ENCODE measurements around the gene PARD6G.

Gene PARD6G

DNA sequence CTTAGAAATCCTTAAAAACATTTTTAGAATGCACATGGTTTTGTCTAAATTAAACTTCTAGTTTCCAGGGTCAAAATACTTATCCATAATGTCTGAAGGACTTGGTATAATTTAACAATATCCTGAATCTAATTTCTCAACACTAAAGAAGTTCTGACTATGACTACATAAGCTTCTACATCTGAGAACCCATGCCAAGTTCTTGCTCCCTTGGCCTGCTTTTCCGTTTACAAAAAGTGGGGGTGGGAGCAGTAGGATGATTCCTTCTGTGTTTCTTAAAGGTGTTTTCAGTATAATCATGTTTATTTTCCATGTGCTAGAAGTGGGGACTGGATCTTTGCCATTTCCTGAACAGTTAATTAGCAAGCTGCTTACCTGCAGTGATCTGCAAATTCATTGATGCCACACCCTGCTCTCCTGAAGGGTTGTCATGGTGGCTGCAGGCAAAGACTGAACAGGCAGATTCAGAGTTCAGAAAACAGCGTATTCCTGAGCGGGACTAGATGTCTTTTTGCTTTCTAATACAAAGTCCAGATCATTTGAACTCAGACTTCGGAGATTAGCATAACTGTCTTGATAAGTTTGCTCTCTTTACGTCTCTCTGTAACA lies 102.0 kb downstream of the PARD6G start:
- H2AK5ac ChIP-seq (ENCODE audit: low read length, severe bottlenecking): no peak overlapping the region
- H3K4me3 ChIP-seq (ENCODE audit: insufficient read depth in 1 of 2, low read depth in 1 of 2, low read length in 2 of 2): no peak overlapping the region
- no peak overlapping the region for H2BK15ac ChIP-seq (ENCODE audit: low read depth, poor library complexity, severe bottlenecking)
- H3K27ac ChIP-seq (ENCODE audit: low read length, poor library complexity, severe bottlenecking): no peak overlapping the region
- H3K9me3 ChIP-seq (ENCODE audit: control insufficient read depth, low read length): no peaks in the 10 kb centered on the region
- H2BK120ac ChIP-seq (ENCODE audit: low read depth, low read length): no peak overlapping the region
- no peak overlapping the region for H3K23ac ChIP-seq (ENCODE audit: low read length in 2 of 2)
- WGBS: 95% methylated on average over 5 of the region's 5 CpGs
- H2BK12ac ChIP-seq (ENCODE audit: low read length in 2 of 2): no peak overlapping the region
- H3K4ac ChIP-seq (ENCODE audit: low read depth in 1 of 2, low read length in 2 of 2): no peak overlapping the region
- H3K79me1 ChIP-seq (replicated peaks; ENCODE audit: low read length, poor library complexity, severe bottlenecking): peaks cover 32% of the 10 kb centered on the region
- H3K14ac ChIP-seq (ENCODE audit: low read length in 2 of 2): no peak overlapping the region
- H3K4me2 ChIP-seq (ENCODE audit: low read length, poor library complexity, severe bottlenecking): no peak overlapping the region
- H3K18ac ChIP-seq (ENCODE audit: low read depth in 1 of 2, low read length in 2 of 2): no peak overlapping the region
- no peak overlapping the region for H4K8ac ChIP-seq (ENCODE audit: low read length)
- no peak overlapping the region for H2AFZ ChIP-seq (ENCODE audit: low read depth, low read length)
- no peak overlapping the region for H2BK5ac ChIP-seq (ENCODE audit: low read depth, low read length, poor library complexity, severe bottlenecking)
- no peaks in the 10 kb centered on the region for H3K27me3 ChIP-seq (ENCODE audit: control insufficient read depth in 1 of 2, insufficient read depth in 1 of 2, low read length in 2 of 2)
- no peak overlapping the region for H3K9ac ChIP-seq (ENCODE audit: low read length)
- H3K4me1 ChIP-seq (ENCODE audit: control insufficient read depth, insufficient read depth, low read depth, low read length): peaks cover 4% of the 10 kb centered on the region
- peaks cover 10 to 39% of the 10 kb centered on the region in 2 experiments for H3K36me3 ChIP-seq (ENCODE audit: control insufficient read depth in 1 of 2, insufficient read depth in 2 of 2, low read depth in 1 of 2, low read length in 2 of 2)
- DNase-seq: no peak
- H4K91ac ChIP-seq (ENCODE audit: low read length): no peak overlapping the region

DNA sequence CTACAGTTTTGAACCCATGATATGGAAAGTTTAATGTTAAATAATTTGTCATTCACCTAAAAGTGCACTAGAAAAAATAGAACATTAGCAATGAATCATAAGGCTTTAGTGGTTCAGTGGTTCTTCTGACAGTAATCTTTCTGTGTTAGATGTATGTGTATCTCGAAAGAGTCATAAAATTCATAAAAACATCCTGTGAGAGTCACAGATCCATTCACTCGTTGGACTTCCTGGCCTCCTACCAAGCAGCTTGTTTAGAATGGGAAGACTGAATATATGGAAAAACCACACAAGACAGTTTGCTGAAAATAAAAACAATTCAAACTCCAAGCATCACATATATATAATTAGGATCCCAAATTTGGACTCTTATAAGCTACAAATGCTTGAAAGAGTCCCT lies 103.4 kb downstream of the PARD6G start:
- Histone ChIP-seq H3K4me2 (ENCODE audit: low read length, poor library complexity, severe bottlenecking) (no peak overlapping the region), H2BK15ac (ENCODE audit: low read depth, poor library complexity, severe bottlenecking) (no peak overlapping the region), H3K14ac (ENCODE audit: low read length in 2 of 2) (no peak overlapping the region), H2AFZ (ENCODE audit: low read depth, low read length) (no peak overlapping the region), H3K4ac (ENCODE audit: low read depth in 1 of 2, low read length in 2 of 2) (no peak overlapping the region), H3K36me3 (ENCODE audit: control insufficient read depth in 1 of 2, insufficient read depth in 2 of 2, low read depth in 1 of 2, low read length in 2 of 2) (peaks cover 25 to 33% of the 10 kb centered on the region in 2 experiments), H2BK12ac (ENCODE audit: low read length in 2 of 2) (no peak overlapping the region), H3K23ac (ENCODE audit: low read length in 2 of 2) (no peak overlapping the region), H3K79me1 (replicated peaks; ENCODE audit: low read length, poor library complexity, severe bottlenecking) (peaks cover 32% of the 10 kb centered on the region), H3K27ac (ENCODE audit: low read length, poor library complexity, severe bottlenecking) (no peak overlapping the region), H2BK120ac (ENCODE audit: low read depth, low read length) (no peak overlapping the region), H3K9me3 (ENCODE audit: control insufficient read depth, low read length) (no peaks in the 10 kb centered on the region), H2BK5ac (ENCODE audit: low read depth, low read length, poor library complexity, severe bottlenecking) (no peak overlapping the region), H3K9ac (ENCODE audit: low read length) (no peak overlapping the region), H4K8ac (ENCODE audit: low read length) (no peak overlapping the region), H3K27me3 (ENCODE audit: control insufficient read depth in 1 of 2, insufficient read depth in 1 of 2, low read length in 2 of 2) (no peaks in the 10 kb centered on the region), H4K91ac (ENCODE audit: low read length) (no peak overlapping the region), H3K4me1 (ENCODE audit: control insufficient read depth, insufficient read depth, low read depth, low read length) (peaks cover 4% of the 10 kb centered on the region), H3K18ac (ENCODE audit: low read depth in 1 of 2, low read length in 2 of 2) (no peak overlapping the region), H3K4me3 (ENCODE audit: insufficient read depth in 1 of 2, low read depth in 1 of 2, low read length in 2 of 2) (no peak overlapping the region), H2AK5ac (ENCODE audit: low read length, severe bottlenecking) (no peak overlapping the region)
- whole genome bisulfite sequencing: no CpG with 5 or more reads among the region's 2 CpGs
- no peak for DNase-seq

DNA sequence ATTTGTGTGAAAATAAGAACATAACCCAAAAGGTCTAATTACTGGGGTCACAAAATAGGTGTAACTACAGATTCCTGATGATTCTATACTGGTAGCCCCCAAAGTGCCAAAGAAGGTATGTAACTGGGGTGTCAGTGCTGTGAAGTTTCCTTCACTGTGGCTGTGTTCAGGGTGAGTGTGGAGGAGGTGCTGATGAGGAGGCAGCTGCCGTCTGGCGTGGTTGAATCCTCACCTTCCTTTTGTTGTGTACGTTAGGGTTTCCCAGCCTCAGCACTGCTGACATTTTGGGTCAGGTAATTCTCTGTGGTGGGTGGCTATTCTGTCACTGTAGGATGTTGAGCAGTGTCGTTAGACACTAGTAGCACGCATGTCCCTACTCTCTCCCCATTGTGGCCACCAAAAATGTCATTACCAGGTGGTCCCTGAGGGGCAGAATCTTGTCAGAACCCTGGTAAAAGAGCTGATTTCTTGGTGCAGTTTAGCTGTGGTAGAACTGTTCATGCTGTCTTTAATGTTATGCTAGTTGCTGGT lies 106.8 kb downstream of the PARD6G start:
- Histone ChIP-seq H2BK120ac (ENCODE audit: low read depth, low read length) (no peak overlapping the region), H3K9ac (ENCODE audit: low read length) (no peak overlapping the region), H2BK15ac (ENCODE audit: low read depth, poor library complexity, severe bottlenecking) (peak overlapping the region; percentile 31), H2AK5ac (ENCODE audit: low read length, severe bottlenecking) (no peak overlapping the region), H4K91ac (ENCODE audit: low read length) (no peak overlapping the region), H3K79me1 (replicated peaks; ENCODE audit: low read length, poor library complexity, severe bottlenecking) (peaks cover 49% of the 10 kb centered on the region), H2BK5ac (ENCODE audit: low read depth, low read length, poor library complexity, severe bottlenecking) (no peak overlapping the region), H3K36me3 (ENCODE audit: control insufficient read depth in 1 of 2, insufficient read depth in 2 of 2, low read depth in 1 of 2, low read length in 2 of 2) (peaks cover 37 to 58% of the 10 kb centered on the region in 2 experiments), H4K8ac (ENCODE audit: low read length) (no peak overlapping the region), H3K4me1 (ENCODE audit: control insufficient read depth, insufficient read depth, low read depth, low read length) (peaks cover 4% of the 10 kb centered on the region), H3K4me2 (ENCODE audit: low read length, poor library complexity, severe bottlenecking) (no peak overlapping the region), H3K4me3 (ENCODE audit: insufficient read depth in 1 of 2, low read depth in 1 of 2, low read length in 2 of 2) (no peak overlapping the region), H3K27ac (ENCODE audit: low read length, poor library complexity, severe bottlenecking) (no peak overlapping the region), H3K23ac (ENCODE audit: low read length in 2 of 2) (no peak overlapping the region), H3K14ac (ENCODE audit: low read length in 2 of 2) (no peak overlapping the region), H2BK12ac (ENCODE audit: low read length in 2 of 2) (no peak overlapping the region), H3K27me3 (ENCODE audit: control insufficient read depth in 1 of 2, insufficient read depth in 1 of 2, low read length in 2 of 2) (no peaks in the 10 kb centered on the region), H3K4ac (ENCODE audit: low read depth in 1 of 2, low read length in 2 of 2) (no peak overlapping the region), H2AFZ (ENCODE audit: low read depth, low read length) (no peak overlapping the region), H3K18ac (ENCODE audit: low read depth in 1 of 2, low read length in 2 of 2) (no peak overlapping the region), H3K9me3 (ENCODE audit: control insufficient read depth, low read length) (no peaks in the 10 kb centered on the region)
- no peak for DNase-seq
- WGBS: 98% methylated on average over 5 of the region's 5 CpGs

DNA sequence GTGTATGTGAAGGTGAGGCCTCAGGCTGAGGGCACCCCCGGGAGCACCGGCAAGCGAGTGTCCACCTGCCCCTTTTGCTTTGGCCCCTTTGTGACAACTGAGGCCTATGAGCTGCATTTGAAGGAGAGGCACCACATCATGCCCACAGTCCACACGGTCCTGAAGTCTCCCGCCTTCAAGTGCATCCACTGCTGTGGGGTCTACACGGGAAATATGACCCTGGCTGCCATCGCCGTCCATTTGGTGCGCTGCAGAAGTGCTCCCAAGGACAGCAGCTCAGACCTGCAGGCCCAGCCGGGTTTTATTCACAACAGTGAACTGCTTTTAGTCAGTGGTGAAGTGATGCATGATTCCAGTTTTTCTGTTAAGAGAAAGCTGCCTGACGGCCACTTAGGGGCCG lies 109.3 kb downstream of the PARD6G start:
- no peak for DNase-seq

More for the DNA sequence above, 109.3 kb downstream of the PARD6G start:
- no peak overlapping the region for H2BK5ac ChIP-seq (ENCODE audit: low read depth, low read length, poor library complexity, severe bottlenecking)
- H3K4me3 ChIP-seq (ENCODE audit: insufficient read depth in 1 of 2, low read depth in 1 of 2, low read length in 2 of 2): no peak overlapping the region
- no peak overlapping the region for H4K8ac ChIP-seq (ENCODE audit: low read length)
- H3K36me3 ChIP-seq (ENCODE audit: control insufficient read depth in 1 of 2, insufficient read depth in 2 of 2, low read depth in 1 of 2, low read length in 2 of 2): peaks cover 42 to 84% of the 10 kb centered on the region in 2 experiments
- no peak overlapping the region for H2AFZ ChIP-seq (ENCODE audit: low read depth, low read length)
- H4K91ac ChIP-seq (ENCODE audit: low read length): no peak overlapping the region
- no peak overlapping the region for H3K4me2 ChIP-seq (ENCODE audit: low read length, poor library complexity, severe bottlenecking)
- H3K23ac ChIP-seq (ENCODE audit: low read length in 2 of 2): peak overlapping the region in 1 of 2 experiments; percentile 5
- no peak overlapping the region for H2BK15ac ChIP-seq (ENCODE audit: low read depth, poor library complexity, severe bottlenecking)
- no peak overlapping the region for H3K18ac ChIP-seq (ENCODE audit: low read depth in 1 of 2, low read length in 2 of 2)
- H3K4me1 ChIP-seq (ENCODE audit: control insufficient read depth, insufficient read depth, low read depth, low read length): peaks cover 4% of the 10 kb centered on the region
- H3K4ac ChIP-seq (ENCODE audit: low read depth in 1 of 2, low read length in 2 of 2): no peak overlapping the region
- H3K27ac ChIP-seq (ENCODE audit: low read length, poor library complexity, severe bottlenecking): no peak overlapping the region
- H2BK12ac ChIP-seq (ENCODE audit: low read length in 2 of 2): no peak overlapping the region
- H2AK5ac ChIP-seq (ENCODE audit: low read length, severe bottlenecking): no peak overlapping the region
- no peak overlapping the region for H2BK120ac ChIP-seq (ENCODE audit: low read depth, low read length)
- no peaks in the 10 kb centered on the region for H3K27me3 ChIP-seq (ENCODE audit: control insufficient read depth in 1 of 2, insufficient read depth in 1 of 2, low read length in 2 of 2)
- H3K9ac ChIP-seq (ENCODE audit: low read length): no peak overlapping the region
- peaks cover 54% of the 10 kb centered on the region for H3K79me1 ChIP-seq (replicated peaks; ENCODE audit: low read length, poor library complexity, severe bottlenecking)
- no peaks in the 10 kb centered on the region for H3K9me3 ChIP-seq (ENCODE audit: control insufficient read depth, low read length)
- H3K14ac ChIP-seq (ENCODE audit: low read length in 2 of 2): no peak overlapping the region
- 97% methylated on average over 12 of the region's 12 CpGs for WGBS
